ENCODE results near the gene HDLBP.
"Not testable (repeated sequence)": the region's sequence is repeated elsewhere in the genome, so short reads cannot be mapped to it uniquely, and the experiment has no call there.

Gene HDLBP

DNA sequence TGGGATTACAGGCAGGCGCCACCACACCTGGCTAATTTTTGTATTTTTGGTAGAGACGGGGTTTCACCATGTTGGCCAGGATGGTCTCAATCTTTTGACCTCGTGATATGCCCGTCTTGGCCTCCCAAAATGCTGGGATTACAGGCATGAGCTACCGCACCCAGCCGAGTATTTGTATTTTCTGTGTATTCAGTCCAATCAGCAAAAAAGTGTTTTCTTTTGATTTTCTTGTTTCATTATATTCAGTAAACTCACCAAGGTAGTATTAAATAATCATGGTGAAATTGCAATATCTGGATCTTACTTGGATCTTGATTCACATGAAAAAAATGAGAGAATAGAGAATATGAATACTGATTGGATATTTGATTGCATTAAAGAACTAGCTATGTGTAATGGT, 3.4 kb upstream of the HDLBP start:
- H3K56ac ChIP-seq (ENCODE audit: low read length); H3K36me3 ChIP-seq (ENCODE audit: control insufficient read depth, insufficient read depth, low read length); H3K79me1 ChIP-seq (ENCODE audit: low read length); H2BK120ac ChIP-seq (ENCODE audit: low read depth, low read length); H3K4me1 ChIP-seq (ENCODE audit: control insufficient read depth, low read depth, low read length); H3K27me3 ChIP-seq (ENCODE audit: insufficient read depth, low read length, poor library complexity); H3K27ac ChIP-seq (ENCODE audit: low read depth, low read length); H3K18ac ChIP-seq (ENCODE audit: low read length); H4K5ac ChIP-seq (ENCODE audit: low read length); H3K23ac ChIP-seq (ENCODE audit: low read length); H3K4me2 ChIP-seq (ENCODE audit: low read length); H2BK5ac ChIP-seq (ENCODE audit: low read length); H3K4ac ChIP-seq (ENCODE audit: low read depth, low read length); DNase-seq; H2BK15ac ChIP-seq (replicated peaks; ENCODE audit: low read depth); H3K9ac ChIP-seq (ENCODE audit: low read length); H4K8ac ChIP-seq (ENCODE audit: low read depth, low read length); H2AK5ac ChIP-seq (ENCODE audit: low read length); H3K4me3 ChIP-seq (ENCODE audit: low read length): not testable (repeated sequence)
- H3K79me2 ChIP-seq (ENCODE audit: control insufficient read depth, insufficient read depth, low read length) = peaks cover 84% of the 10 kb centered on the region
- no CpG with 5 or more reads among the region's 6 CpGs for WGBS (ENCODE audit: extremely low coverage, insufficient coverage, low lambda C conversion rate)

DNA sequence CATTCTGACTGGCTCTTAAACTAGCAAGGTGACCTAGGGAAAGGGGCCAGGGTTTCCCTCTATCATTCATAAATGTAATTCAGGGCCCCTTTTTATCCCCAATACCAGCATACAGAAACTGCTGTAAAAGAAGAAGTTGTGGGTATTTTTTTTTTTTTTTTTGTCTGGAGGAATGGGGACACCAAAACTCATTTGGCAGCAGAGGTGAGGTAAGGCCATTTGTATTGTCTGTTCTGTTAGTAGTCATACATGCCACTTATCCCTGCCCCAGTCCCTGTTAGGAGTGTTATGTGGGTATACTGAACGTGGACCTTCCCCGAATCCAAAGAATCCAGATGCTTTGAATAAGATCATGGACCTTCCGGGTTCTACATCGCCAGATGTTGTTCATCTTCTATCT, 1.9 kb upstream of the HDLBP start:
- Histone ChIP-seq H3K56ac (ENCODE audit: low read length) (peak overlapping the region; percentile 99), H2BK5ac (ENCODE audit: low read length) (no peak overlapping the region), H3K4ac (ENCODE audit: low read depth, low read length) (no peak overlapping the region), H3K4me3 (ENCODE audit: low read length) (peak overlapping the region; percentile 95), H4K8ac (ENCODE audit: low read depth, low read length) (no peak overlapping the region), H2BK15ac (replicated peaks; ENCODE audit: low read depth) (no peak overlapping the region), H3K79me2 (ENCODE audit: control insufficient read depth, insufficient read depth, low read length) (peaks cover 85% of the 10 kb centered on the region), H3K23ac (ENCODE audit: low read length) (no peak overlapping the region), H3K27ac (ENCODE audit: low read depth, low read length) (no peak overlapping the region), H2BK120ac (ENCODE audit: low read depth, low read length) (no peak overlapping the region), H3K4me1 (ENCODE audit: control insufficient read depth, low read depth, low read length) (peaks cover 10% of the 10 kb centered on the region), H3K4me2 (ENCODE audit: low read length) (peak overlapping the region; percentile 98), H2AK5ac (ENCODE audit: low read length) (no peak overlapping the region), H4K5ac (ENCODE audit: low read length) (no peak overlapping the region), H3K9ac (ENCODE audit: low read length) (peak overlapping the region; percentile 99), H3K18ac (ENCODE audit: low read length) (no peak overlapping the region), H3K36me3 (ENCODE audit: control insufficient read depth, insufficient read depth, low read length) (no peaks in the 10 kb centered on the region), H3K27me3 (ENCODE audit: insufficient read depth, low read length, poor library complexity) (no peaks in the 10 kb centered on the region), H3K79me1 (ENCODE audit: low read length) (peaks cover 4% of the 10 kb centered on the region)
- WGBS (ENCODE audit: extremely low coverage, insufficient coverage, low lambda C conversion rate) = no CpG with 5 or more reads among the region's 4 CpGs
- no peak for DNase-seq

DNA sequence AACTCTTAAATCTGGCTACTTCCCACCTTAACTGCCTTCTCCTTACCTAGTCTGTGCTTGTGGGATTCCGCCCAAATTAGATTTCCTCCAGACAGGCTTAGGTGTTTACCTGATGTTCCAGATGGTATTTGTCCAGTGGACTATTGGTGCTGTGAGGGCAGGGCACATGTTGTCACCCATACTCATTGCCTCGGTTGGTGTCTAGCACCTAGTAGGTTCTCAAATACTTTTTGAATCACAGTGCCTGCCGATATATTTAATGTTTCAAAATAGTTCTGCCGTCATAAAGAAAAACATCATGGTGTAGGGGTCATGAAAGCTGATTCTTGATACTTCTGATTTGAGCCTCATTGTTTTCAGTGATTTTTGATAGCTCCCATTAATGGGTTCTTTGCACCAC, 1.4 kb upstream of the HDLBP start:
- peak overlapping the region; percentile 60 for H3K18ac ChIP-seq (ENCODE audit: low read length)
- H3K9ac ChIP-seq (ENCODE audit: low read length) = peak overlapping the region; percentile 99
- H4K8ac ChIP-seq (ENCODE audit: low read depth, low read length) = no peak overlapping the region
- no peak overlapping the region for H2BK15ac ChIP-seq (replicated peaks; ENCODE audit: low read depth)
- no CpG with 5 or more reads among the region's 4 CpGs for WGBS (ENCODE audit: extremely low coverage, insufficient coverage, low lambda C conversion rate)
- H3K79me2 ChIP-seq (ENCODE audit: control insufficient read depth, insufficient read depth, low read length) = peaks cover 87% of the 10 kb centered on the region
- peak overlapping the region; percentile 20 for H3K23ac ChIP-seq (ENCODE audit: low read length)
- H2AK5ac ChIP-seq (ENCODE audit: low read length) = peak overlapping the region; percentile 54
- H3K56ac ChIP-seq (ENCODE audit: low read length) = peak overlapping the region; percentile 99
- no peak overlapping the region for H4K5ac ChIP-seq (ENCODE audit: low read length)
- H3K79me1 ChIP-seq (ENCODE audit: low read length) = peaks cover 5% of the 10 kb centered on the region
- H3K4ac ChIP-seq (ENCODE audit: low read depth, low read length) = peak overlapping the region; percentile 100
- peak overlapping the region; percentile 95 for H3K4me3 ChIP-seq (ENCODE audit: low read length)
- DNase-seq = no peak
- H3K4me2 ChIP-seq (ENCODE audit: low read length) = peak overlapping the region; percentile 98
- H3K4me1 ChIP-seq (ENCODE audit: control insufficient read depth, low read depth, low read length) = peaks cover 10% of the 10 kb centered on the region
- H3K27ac ChIP-seq (ENCODE audit: low read depth, low read length) = peak overlapping the region; percentile 65
- H3K36me3 ChIP-seq (ENCODE audit: control insufficient read depth, insufficient read depth, low read length) = no peaks in the 10 kb centered on the region
- no peak overlapping the region for H2BK120ac ChIP-seq (ENCODE audit: low read depth, low read length)
- no peak overlapping the region for H2BK5ac ChIP-seq (ENCODE audit: low read length)
- no peaks in the 10 kb centered on the region for H3K27me3 ChIP-seq (ENCODE audit: insufficient read depth, low read length, poor library complexity)

DNA sequence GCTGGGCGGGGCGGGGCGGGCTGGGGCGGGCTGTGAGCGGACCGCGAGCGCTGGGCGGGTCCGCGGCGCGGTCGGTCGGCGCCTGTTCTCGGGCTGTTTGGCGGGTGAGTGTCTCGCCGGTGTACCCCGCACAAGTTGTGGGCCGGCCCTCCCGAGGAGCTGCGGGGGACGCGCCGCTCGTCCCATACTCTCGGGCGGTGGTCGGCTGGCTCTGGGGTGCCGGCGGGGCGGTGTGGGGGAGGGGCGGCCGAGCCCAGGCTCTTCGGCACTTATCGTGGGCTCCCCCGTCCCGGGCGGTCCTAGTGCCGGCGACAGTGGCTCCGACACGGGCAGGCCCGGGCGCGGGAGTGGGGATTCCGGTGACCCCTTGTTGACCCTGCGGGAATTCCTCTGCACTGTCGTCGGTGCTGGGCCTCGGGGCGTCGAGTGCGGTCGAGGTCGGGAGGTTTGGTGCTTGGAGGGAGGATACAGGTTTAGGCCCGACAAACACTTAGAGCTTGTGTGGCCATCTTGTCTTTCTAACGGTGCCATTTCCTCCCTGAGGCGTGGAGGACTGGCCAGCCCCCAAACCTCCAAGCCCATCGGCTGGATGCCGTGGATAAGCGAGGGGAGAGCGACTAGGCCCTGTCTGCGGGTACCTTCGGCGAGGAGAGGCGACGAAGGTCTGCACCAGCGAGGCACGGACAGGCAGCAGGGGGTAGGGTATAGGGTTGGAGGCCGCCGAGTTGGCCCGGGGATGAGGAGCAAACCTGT, 583 bp upstream of the HDLBP start, which contains the start of gene SEPTIN2:
Gene SEPTIN2, plus strand, starts transcription at position 47 of the 753 bp plus-strand sequence. CDS start 8,308 bp downstream, outside the sequence.
- H3K79me2 ChIP-seq (ENCODE audit: control insufficient read depth, insufficient read depth, low read length) = peaks cover 88% of the 10 kb centered on the region
- H3K4me3 ChIP-seq (ENCODE audit: low read length) = peak within 1 kb of the TSS; percentile 99
- peak within 1 kb of the TSS; percentile 100 for H3K9ac ChIP-seq (ENCODE audit: low read length)
- peak within 1 kb of the TSS; percentile 83 for H3K18ac ChIP-seq (ENCODE audit: low read length)
- H2AK5ac ChIP-seq (ENCODE audit: low read length) = peak within 1 kb of the TSS; percentile 80
- H4K8ac ChIP-seq (ENCODE audit: low read depth, low read length) = peak within 1 kb of the TSS; percentile 31
- no peak within 1 kb of the TSS for H2BK15ac ChIP-seq (replicated peaks; ENCODE audit: low read depth)
- H2BK120ac ChIP-seq (ENCODE audit: low read depth, low read length) = no peak within 1 kb of the TSS
- H3K27me3 ChIP-seq (ENCODE audit: insufficient read depth, low read length, poor library complexity) = no peaks in the 10 kb centered on the region
- H3K23ac ChIP-seq (ENCODE audit: low read length) = peak within 1 kb of the TSS; percentile 99
- peaks cover 10% of the 10 kb centered on the region for H3K4me1 ChIP-seq (ENCODE audit: control insufficient read depth, low read depth, low read length)
- H3K56ac ChIP-seq (ENCODE audit: low read length) = peak within 1 kb of the TSS; percentile 100
- peak within 1 kb of the TSS; percentile 98 for H3K27ac ChIP-seq (ENCODE audit: low read depth, low read length)
- H2BK5ac ChIP-seq (ENCODE audit: low read length) = peak within 1 kb of the TSS; percentile 100
- H3K4ac ChIP-seq (ENCODE audit: low read depth, low read length) = peak within 1 kb of the TSS; percentile 100
- peak; percentile 80 for DNase-seq
- H3K36me3 ChIP-seq (ENCODE audit: control insufficient read depth, insufficient read depth, low read length) = no peaks in the 10 kb centered on the region
- peak within 1 kb of the TSS; percentile 79 for H4K5ac ChIP-seq (ENCODE audit: low read length)
- WGBS (ENCODE audit: extremely low coverage, insufficient coverage, low lambda C conversion rate) = no CpG with 5 or more reads among the region's 75 CpGs
- peaks cover 9% of the 10 kb centered on the region for H3K79me1 ChIP-seq (ENCODE audit: low read length)
- H3K4me2 ChIP-seq (ENCODE audit: low read length) = peak within 1 kb of the TSS; percentile 98

DNA sequence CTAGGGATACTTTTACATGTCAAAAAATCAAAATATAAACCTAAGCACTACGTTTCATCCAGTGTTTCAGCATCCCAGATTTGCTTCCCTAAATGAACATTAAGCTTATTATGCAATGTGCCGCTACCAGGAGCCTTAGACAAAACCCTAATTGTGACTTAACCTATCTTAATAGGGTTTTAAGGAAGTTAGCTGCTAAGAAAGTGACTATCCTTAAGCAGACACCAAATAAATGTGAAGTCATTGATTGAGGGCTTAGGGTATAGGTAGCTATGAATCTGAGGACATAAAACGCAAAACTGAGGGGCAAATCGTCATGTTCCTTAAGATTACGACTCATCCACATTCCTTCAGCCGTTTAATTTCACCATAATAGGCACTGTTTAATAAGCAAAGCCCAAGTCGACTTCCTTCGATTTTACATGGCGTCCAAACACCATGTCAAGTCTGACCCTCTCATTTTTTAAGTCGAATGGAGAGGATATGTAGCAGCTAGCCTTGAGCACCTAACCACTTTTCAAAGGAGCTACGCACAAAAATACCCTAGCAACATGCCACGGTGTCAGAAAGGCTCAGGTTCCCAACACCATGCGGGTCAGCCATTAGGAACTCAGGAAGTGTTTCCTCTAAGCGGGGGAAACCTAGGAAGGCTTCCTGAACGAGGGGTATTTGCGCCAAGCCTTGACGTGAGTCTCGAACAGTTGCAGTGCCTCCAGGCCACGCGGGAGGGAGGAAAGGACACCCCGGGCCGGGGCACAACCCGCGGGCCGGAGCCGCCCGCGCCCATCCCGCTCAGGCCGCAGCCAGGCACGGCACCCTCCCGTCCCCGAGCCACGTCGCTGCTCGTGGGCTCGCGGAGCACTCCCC, 1.0 kb downstream of the HDLBP start:
- no peaks in the 10 kb centered on the region for H3K36me3 ChIP-seq (ENCODE audit: control insufficient read depth, insufficient read depth, low read length)
- H3K4me2 ChIP-seq (ENCODE audit: low read length) = peak overlapping the region; percentile 74
- H3K4me1 ChIP-seq (ENCODE audit: control insufficient read depth, low read depth, low read length) = peaks cover 10% of the 10 kb centered on the region
- no CpG with 5 or more reads among the region's 38 CpGs for WGBS (ENCODE audit: extremely low coverage, insufficient coverage, low lambda C conversion rate)
- H3K18ac ChIP-seq (ENCODE audit: low read length) = peak overlapping the region; percentile 80
- H2BK5ac ChIP-seq (ENCODE audit: low read length) = peak overlapping the region; percentile 66
- no peaks in the 10 kb centered on the region for H3K27me3 ChIP-seq (ENCODE audit: insufficient read depth, low read length, poor library complexity)
- H3K4me3 ChIP-seq (ENCODE audit: low read length) = peak overlapping the region; percentile 94
- peaks cover 84% of the 10 kb centered on the region for H3K79me2 ChIP-seq (ENCODE audit: control insufficient read depth, insufficient read depth, low read length)
- peak overlapping the region; percentile 97 for H3K56ac ChIP-seq (ENCODE audit: low read length)
- peak overlapping the region; percentile 99 for H3K23ac ChIP-seq (ENCODE audit: low read length)
- no peak overlapping the region for H2BK15ac ChIP-seq (replicated peaks; ENCODE audit: low read depth)
- peaks cover 14% of the 10 kb centered on the region for H3K79me1 ChIP-seq (ENCODE audit: low read length)
- peak overlapping the region; percentile 31 for H4K8ac ChIP-seq (ENCODE audit: low read depth, low read length)
- peak overlapping the region; percentile 80 for H2AK5ac ChIP-seq (ENCODE audit: low read length)
- DNase-seq = peak; percentile 84
- H3K9ac ChIP-seq (ENCODE audit: low read length) = peak overlapping the region; percentile 100
- H2BK120ac ChIP-seq (ENCODE audit: low read depth, low read length) = no peak overlapping the region
- H4K5ac ChIP-seq (ENCODE audit: low read length) = peak overlapping the region; percentile 63
- peak overlapping the region; percentile 91 for H3K4ac ChIP-seq (ENCODE audit: low read depth, low read length)
- H3K27ac ChIP-seq (ENCODE audit: low read depth, low read length) = peak overlapping the region; percentile 88

All from mesendoderm (in vitro differentiated cells).